ENCODE measurements around the gene DTNA. TPM values are rescaled to one million over a fixed set of nuclear protein-coding genes. Genes with fewer than 3 reads are reported as not detected.

Gene DTNA
- polyA plus RNA-seq, 1 donor: 22.7 TPM

DNA sequence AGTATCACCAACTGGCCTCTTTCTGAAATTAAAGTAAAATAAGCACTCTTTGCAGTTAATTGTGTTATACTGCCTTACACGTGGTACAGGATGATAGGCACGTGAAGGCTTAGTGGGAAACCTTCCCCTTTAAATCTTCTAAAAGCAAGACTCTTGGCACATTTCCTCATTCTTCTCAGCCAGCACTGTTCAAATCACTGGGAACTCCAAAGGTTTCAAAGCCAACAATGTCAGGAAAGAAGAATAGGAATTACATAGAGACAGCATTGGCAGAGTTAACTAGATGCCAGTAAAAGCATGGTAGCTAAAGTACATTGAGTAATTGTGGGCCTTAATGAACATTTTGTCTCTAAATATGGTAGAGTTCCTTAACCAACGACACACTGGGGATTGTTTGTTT is 96.4 kb downstream of the DTNA start:
- DNase-seq: no peak

DNA sequence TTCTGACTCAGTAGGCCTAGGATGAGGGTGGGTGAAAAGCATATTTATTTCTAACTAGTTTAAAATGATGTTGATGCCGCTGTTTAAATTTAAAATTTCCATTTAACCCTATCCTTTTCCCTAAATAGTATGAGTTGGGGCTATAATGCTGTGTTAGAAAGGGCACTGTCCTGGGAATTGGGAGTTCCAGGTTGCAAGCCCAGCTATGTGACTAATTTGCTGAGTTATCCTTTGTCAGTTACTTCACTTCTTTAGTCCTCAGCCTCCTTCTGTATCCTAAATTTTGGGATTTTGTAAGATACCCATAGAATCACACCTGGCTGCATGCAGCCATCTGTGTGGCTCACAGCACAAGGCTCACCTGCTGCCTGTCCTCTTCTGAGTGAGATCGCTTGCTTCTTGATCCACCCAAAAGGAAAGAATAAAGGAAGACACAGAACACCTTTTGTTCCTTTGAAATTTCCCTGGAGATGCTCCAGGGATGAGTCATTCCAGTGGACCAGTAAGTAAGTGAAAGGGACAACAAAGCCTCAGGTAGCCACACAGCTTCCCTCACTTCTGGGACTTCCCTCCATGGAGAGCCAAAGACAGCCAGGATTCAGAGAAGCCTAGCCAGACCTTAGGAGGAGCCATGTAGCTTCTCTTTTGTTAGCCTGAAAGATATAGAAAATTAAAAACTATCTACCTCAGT is 97.2 kb downstream of the DTNA start:
- DNase-seq: no peak

- no peak for DNase-seq
Observed at GRCh38 chr18:34808389-34808788, 98.3 kb downstream of the DTNA start.

GRCh38 chr18:34809451-34810072 is 99.5 kb downstream of the DTNA start:
- no peak for DNase-seq

- DNase-seq: no peak
Observed at GRCh38 chr18:34816183-34816582, 106.1 kb downstream of the DTNA start.

DNA sequence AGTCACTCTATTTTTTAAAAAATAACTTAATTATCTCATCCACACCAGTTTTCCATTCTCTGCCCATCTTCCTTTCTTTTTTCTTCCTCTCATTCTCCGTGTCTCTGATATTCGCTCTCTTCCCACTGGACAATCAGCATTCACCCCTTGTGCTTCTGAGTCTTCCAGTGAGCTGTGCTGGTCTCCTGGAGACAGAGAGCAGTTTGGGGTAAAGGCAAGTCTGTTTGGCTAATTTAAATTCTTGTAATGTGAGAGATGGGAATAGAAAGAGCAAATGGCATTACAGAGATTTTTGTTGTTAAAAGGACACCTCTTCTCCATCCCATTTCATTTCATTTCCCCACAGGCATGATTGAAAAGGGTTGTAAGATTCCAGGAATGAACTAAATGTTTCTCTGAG is 107.5 kb downstream of the DTNA start:
- no peak for DNase-seq

- no peak for DNase-seq
Observed at GRCh38 chr18:34818064-34818463, 108.0 kb downstream of the DTNA start.

- DNase-seq: no peak
Observed at GRCh38 chr18:34820360-34821065, 110.4 kb downstream of the DTNA start.

DNA sequence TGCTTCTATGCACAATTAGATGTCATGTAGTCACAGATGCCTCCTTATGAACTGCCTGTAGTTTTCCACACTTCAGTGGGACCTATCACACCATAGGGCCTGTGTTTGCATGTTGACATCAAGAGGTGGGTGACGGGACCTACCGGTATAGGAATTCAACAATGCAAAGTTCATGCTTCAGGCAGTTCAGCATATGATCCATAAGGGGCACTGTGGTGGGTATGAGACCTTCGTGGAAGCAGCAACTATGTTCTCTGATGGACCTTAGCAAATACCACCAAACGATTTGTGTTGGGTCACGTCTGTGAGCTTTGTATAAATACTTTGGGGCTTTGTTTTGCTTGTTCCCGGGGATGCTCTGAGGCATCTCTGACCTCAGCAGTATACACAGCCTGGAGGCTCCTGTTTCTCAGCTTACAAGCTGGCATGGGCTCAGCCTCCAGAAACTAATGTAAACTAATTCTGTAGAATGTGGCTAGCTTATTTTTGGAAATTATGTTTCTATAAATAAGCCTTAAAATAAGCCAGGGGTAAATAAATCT is 111.6 kb downstream of the DTNA start:
- DNase-seq: no peak

DNA sequence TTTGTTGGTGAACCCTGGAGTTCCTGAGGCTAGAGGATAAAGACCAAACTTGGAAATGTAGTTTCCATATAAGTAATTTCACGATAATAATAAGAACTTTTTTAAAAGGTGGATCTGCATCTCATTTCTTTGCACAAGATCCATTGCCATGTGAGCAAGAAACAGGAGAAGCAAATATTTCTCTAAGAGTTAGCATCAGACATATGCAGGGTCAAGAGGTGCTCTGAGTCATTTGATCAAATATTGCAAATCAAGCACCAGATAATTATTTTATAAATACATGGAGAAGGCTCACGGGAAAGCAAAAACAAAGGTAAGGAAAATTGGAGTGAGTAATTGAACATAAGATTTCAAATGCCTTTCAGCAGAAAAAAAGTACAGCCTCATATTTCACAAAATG is 118.0 kb downstream of the DTNA start:
- no peak for DNase-seq

DNA sequence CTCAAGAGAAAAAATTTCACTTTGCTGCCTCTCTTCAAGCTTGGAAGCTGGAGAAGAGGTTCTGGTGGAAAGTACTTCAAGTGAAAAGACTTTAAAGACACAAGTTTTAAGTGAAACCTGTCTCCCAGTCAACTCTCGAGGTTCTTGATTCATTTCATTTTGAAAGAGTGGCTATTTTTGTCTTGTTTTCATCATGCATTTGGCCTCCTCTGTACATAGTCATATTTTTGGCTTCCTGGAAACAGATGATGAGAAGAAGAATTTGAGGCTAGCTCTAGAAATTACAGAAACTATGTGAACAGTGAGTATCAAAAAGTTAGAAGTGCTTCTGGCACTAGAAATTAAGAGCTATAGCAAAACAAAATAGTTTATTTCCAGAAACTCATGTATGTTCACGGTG is 124.8 kb downstream of the DTNA start:
- DNase-seq: no peak

- DNase-seq: no peak
Observed at GRCh38 chr18:34835466-34835865, 125.4 kb downstream of the DTNA start.

DNA sequence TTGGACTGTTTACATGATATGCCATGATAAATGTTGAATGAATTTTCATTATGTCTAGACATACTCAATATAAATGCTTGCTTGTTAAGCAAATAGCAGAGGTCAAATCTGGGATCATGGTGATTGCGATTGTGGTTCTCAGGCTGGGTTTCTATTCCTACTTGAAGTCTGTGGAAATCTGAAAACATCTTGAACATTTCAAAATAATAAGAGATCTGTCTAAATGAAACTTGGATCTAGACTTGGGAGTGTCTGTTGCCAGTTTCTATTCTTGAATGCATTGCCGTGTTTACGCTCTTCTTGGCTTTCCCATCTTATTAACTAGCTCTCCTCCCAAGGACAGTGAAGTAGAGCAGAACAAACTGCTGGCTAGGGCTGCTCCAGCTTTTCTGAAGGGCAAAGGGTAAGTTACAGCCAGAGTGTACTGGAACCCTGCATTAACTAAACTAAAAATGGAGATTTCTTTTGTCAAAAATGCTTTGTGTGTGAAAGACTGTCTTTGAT is 127.7 kb downstream of the DTNA start:
- peak; percentile 20 for DNase-seq

DNA sequence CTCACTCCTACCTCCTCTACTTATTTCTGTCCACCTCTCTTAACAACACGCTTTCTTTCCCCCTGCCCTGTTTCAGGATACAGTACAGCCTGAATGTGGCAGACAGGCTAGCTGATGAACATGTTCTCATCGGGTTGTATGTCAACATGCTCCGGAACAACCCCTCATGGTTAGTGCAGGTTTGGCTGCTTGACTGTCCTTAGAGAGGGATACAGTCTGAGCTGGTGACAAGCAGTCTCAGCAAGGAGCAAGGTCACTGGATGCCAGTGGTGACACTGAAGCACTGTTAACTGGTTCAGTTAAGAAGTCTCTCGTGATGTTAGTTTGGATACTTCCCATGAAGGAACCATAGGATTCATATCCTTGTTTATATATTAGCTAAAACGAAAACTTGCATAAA is 128.6 kb downstream of the DTNA start:
- DNase-seq: no peak

GRCh38 chr18:34840256-34840826 is 130.2 kb downstream of the DTNA start:
- DNase-seq: no peak

DNA sequence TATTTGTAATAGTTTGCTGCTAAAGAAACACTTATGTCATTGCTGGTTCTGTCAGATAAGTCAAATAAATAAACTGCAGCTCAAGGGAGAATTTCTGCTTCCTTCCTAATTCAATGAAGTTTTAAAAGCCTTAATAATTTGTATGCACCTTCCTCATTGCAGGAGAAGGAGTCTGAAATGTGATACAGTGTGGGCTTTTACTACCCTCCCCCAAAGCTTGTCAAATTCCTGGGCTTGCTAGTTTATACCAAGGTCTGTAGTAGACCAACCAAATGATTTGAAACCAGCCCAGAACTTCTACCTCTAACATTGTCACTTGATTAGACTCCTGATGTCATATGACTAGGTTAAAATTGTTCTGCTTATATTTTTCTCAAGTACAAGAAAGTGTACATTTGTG is 131.8 kb downstream of the DTNA start:
- peak; percentile 21 for DNase-seq

GRCh38 chr18:34844072-34844471 is 134.0 kb downstream of the DTNA start:
- DNase-seq: no peak

DNA sequence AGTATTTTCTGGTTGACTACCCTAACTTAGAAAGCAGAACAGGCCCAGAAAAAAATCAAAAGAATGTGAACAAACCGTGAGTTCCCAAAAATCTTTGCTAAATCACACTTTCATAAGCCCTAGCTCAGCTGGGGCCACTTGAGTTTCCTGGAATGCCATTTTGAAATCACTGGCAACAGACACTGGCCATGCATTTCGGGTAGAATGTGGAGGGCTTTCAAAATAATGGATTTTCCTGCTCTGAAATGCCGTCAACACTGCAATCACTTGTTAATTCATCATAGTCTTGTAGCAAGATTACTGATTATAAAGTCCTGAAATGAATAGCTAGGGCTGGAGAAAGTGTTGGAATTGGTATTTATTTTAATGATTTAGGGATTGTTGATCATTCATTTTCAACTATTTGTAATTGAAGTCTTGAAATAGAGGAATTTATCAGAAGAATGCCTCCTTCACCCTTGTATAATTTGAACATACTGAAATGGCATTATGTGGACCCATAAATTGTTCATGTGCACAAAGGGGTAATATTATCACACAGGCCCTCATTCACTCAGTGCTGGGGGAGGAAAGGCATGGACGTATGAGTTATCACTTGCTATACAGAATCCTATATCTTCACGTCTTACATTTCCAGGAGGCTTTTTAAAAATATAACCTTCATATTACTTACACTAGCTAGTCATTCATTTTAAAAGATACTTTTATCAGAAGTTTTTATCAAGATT is 134.8 kb downstream of the DTNA start:
- no peak for DNase-seq

DNA sequence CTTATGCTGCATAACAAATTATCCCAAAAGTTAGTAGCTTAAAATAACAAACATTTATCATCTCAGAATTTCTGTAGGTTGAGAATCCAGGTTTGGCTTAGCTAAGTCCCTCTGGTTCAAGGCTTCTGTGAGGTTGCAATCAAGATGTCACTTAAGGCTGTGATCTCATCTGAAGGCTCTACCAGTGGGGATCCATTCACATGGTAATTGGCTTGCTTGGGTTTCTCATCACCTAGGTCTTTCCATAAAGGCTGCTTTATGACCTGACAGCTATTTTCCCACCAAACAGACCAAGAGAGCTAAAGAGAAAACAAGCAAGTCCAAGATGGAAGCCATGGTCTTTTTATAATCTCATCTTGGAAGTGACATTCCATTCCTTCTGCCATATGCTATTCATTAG is 137.3 kb downstream of the DTNA start:
- no peak for DNase-seq

DNA sequence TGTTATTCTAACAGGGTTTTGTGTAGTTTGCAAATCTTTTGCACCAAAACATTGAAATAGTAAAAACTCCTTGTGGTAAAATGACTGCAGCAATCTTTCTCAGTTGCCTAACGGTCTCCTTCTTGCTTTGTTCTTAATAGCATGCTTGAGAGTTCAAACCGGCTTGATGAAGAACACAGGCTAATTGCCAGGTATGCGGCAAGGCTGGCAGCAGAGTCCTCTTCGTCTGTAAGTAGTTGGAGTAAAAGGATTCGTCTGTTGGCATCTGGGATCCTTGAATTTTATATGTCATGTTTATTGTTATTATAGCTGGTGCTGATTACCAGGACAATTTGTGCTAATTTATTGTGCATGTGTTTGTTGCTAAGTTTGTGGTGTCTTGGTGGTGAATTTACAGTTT is 138.1 kb downstream of the DTNA start:
- no peak for DNase-seq

DNA sequence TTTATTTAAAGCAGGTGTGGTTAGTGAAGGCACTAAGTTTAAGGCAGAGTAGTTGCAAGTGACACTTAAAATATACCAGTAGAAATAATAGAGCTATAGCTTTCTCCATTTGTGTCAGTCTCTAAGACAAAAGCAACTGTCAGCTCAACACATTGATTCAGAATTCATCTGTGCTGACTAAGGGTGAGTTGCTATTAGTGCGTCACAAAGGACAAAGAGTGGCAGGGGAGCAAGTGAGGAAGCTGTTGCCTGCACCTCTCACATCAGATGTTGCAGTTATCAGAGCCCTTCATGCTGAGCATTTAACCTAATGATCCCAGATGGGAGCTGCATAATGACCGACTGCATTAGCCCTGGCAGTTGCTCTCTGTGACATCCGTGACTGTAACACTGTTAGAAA is 138.6 kb downstream of the DTNA start:
- DNase-seq: no peak

DNA sequence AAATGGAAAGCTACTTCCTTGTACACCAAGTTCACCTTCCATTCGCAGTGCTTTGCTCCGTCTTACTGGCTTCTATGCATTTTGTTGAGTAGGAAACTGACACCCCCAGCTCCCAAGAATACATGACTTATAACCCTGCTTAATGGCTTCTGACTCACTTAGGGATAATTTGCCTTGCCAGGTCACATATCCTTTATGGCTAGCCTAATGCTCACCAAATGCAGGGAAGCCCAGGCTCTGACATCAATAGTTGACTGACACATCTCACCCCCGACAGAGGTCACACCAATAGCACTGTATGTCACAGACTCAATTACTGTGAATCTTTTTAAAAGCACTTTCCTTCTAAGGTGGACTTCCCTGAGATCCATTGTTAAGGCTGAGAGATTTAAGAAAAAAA is 147.2 kb downstream of the DTNA start:
- DNase-seq: no peak
